Activated CD4-positive, alpha-beta T cell treated with anti-CD3 and anti-CD28 coated beads, Interleukin-2, amount 10 ng/mL, durations not matched to agents 7 days and 5 days (primary cell): ENCODE measurements around the gene DLK2. TPM values are rescaled to one million over a fixed set of nuclear protein-coding genes. Genes with fewer than 3 reads are reported as not detected.
A peak's percentile ranks its signal among the peaks of the same experiment; 100 is the strongest.
"Not testable (repeated sequence)": the region's sequence is repeated elsewhere in the genome, so short reads cannot be mapped to it uniquely, and the experiment has no call there.

Experiments used
- CTCF ChIA-PET: fragments of 350-600 bp; sonication (Branson Sonifier 250); formaldehyde crosslinking; loops from one replicate; lab custom pipeline; 2021; ENCODE audit warnings: antibody characterized with exemption; lab: Charles Lee
- POLR2A ChIA-PET: fragments of 350-600 bp; sonication (Branson Sonifier 250); formaldehyde crosslinking; loops from one replicate; lab custom pipeline; 2021; ENCODE audit warnings: antibody characterized with exemption; lab: Charles Lee
- DNase-seq: peaks from one replicate; pipeline ENCODE4 v3.0.0-alpha.2; 2020
- H3K27ac Mint-ChIP-seq: one replicate; pipeline ENCODE4 v1.8.0; 2021; ENCODE audit warnings: mild to moderate bottlenecking, moderate library complexity, mixed read lengths
- H3K27me3 Mint-ChIP-seq: one replicate; pipeline ENCODE4 v1.8.0; 2021; ENCODE audit warnings: mixed read lengths
- H3K36me3 Mint-ChIP-seq: one replicate; pipeline ENCODE4 v1.8.0; 2021; ENCODE audit warnings: low read depth, mixed read lengths
- H3K4me1 Mint-ChIP-seq: one replicate; pipeline ENCODE4 v1.8.0; 2021; ENCODE audit warnings: mixed read lengths
- H3K4me3 Mint-ChIP-seq: one replicate; pipeline ENCODE4 v1.8.0; 2021; ENCODE audit warnings: mild to moderate bottlenecking, moderate library complexity, mixed read lengths
- H3K9me3 Mint-ChIP-seq: one replicate; pipeline ENCODE4 v1.8.0; 2021; ENCODE audit warnings: mixed read lengths
- total RNA-seq, 2 experiments: library from RNA; stranded (reverse); gene quantifications; one replicate each; pipeline ENCODE4 v1.2.3, GENCODE V29; 2021

DLK2 gene
- total RNA-seq, 2 experiments from 2014 or later: not detected

DNA sequence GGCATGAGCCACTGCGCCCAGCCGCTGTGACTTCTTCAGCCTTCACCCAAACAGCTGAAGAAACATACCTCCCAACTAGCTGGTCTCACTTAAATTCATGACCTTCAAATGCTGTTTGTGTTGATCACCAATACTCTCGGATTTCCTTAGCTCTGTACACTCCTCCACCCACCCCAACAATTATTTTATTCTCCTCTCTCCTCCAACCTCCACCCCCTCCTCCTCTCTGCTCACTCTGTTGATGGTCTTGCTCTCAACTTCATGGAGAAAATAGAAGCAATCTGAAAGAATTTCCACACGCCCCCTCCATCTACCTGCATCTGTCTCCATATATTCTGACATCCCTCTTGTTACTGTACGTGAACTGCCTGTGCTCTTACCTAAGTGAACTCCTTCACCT is 6.6 kb upstream of the DLK2 start:
- H3K27me3 Mint-ChIP-seq: peaks cover 30% of the 10 kb centered on the region
- no peaks in the 10 kb centered on the region for H3K9me3 Mint-ChIP-seq
- H3K27ac Mint-ChIP-seq: no peak overlapping the region
- no peak overlapping the region for H3K4me3 Mint-ChIP-seq
- CTCF ChIA-PET: no interaction called here
- DNase-seq: no peak
- POLR2A ChIA-PET: no interaction called here
- no peaks in the 10 kb centered on the region for H3K4me1 Mint-ChIP-seq
- no peaks in the 10 kb centered on the region for H3K36me3 Mint-ChIP-seq

DNA sequence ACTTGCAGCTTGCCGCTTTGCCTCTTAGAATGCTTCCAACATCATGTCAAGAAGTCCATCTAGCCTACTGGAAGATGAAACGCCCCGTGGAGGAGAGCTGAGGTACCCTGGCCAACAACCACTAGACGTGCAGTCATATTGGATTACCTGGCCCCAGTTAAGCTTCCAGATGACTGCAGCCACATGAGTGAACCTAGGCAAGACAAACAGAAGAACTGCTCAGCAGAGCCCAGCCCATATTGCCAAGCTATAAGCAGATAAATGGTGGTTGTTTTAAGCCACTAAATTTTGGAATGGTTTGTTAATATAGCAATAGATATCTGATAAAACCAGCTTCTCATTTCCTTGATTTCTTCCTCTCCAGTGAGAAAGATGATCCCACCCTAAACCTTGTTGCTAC is 4.7 kb upstream of the DLK2 start:
- no peaks in the 10 kb centered on the region for H3K9me3 Mint-ChIP-seq
- H3K27me3 Mint-ChIP-seq: peaks cover 40% of the 10 kb centered on the region
- peaks cover 3% of the 10 kb centered on the region for H3K36me3 Mint-ChIP-seq
- no peak overlapping the region for H3K4me3 Mint-ChIP-seq
- H3K27ac Mint-ChIP-seq: no peak overlapping the region
- peaks cover 7% of the 10 kb centered on the region for H3K4me1 Mint-ChIP-seq
- ChIA-PET POLR2A (no interaction called here), CTCF (interaction anchor here (0.6 to 1.6 kb wide), 2 partner anchors 16 to 42 kb away, joined by 3 to 5 read pairs; no protein-coding TSS in a partner anchor)
- no peak for DNase-seq

GRCh38 chr6:43459535-43459934 is 4.2 kb upstream of the DLK2 start:
- Mint-ChIP-seq H3K27me3 (peaks cover 43% of the 10 kb centered on the region), H3K36me3 (peaks cover 3% of the 10 kb centered on the region), H3K4me3 (no peak overlapping the region), H3K4me1 (peaks cover 7% of the 10 kb centered on the region), H3K27ac (no peak overlapping the region), H3K9me3 (no peaks in the 10 kb centered on the region)
- no peak for DNase-seq
- ChIA-PET POLR2A (no interaction called here), CTCF (interaction anchor here (1.6 to 1.7 kb wide), 2 partner anchors 15 to 191 kb away, joined by 3 to 5 read pairs; no protein-coding TSS in a partner anchor)

- H3K9me3 Mint-ChIP-seq, H3K36me3 Mint-ChIP-seq, H3K27ac Mint-ChIP-seq, H3K4me3 Mint-ChIP-seq, POLR2A ChIA-PET, DNase-seq: not testable (repeated sequence)
- H3K27me3 Mint-ChIP-seq: peaks cover 49% of the 10 kb centered on the region
- CTCF ChIA-PET: interaction anchor here (0.6 to 1.7 kb wide), 2 partner anchors 19 to 190 kb away, joined by 3 to 4 read pairs; no protein-coding TSS in a partner anchor
- H3K4me1 Mint-ChIP-seq: peaks cover 12% of the 10 kb centered on the region
Measured at GRCh38 chr6:43458154-43458553, 2.8 kb upstream of the DLK2 start.

DNA sequence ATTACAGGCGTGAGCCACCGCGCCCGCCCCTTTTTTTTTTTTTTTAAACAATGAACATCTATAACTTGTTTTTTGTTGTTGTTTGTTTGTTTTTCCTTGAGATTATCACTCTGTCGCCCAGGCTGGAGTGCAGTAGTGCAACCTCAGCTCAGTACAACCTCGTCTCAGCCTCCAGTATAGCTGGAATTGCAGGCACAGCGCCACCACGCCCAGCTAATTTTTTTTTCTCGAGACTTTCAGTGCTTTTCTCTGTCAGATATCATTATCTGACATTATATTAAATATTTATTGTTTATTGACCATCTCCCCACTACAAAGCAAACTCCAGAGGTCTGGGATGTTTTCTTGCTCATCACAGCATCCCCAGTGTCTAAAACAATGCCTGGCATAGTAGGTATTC is 2.3 kb upstream of the DLK2 start:
- peaks cover 45% of the 10 kb centered on the region for H3K27me3 Mint-ChIP-seq
- CTCF ChIA-PET: interaction anchor here (1.3 to 1.7 kb wide), 2 partner anchors 19 to 189 kb away, joined by 3 to 4 read pairs; no protein-coding TSS in a partner anchor
- H3K36me3 Mint-ChIP-seq: peaks cover 4% of the 10 kb centered on the region

GRCh38 chr6:43454696-43455530 is 435 bp downstream of the DLK2 start:
- Mint-ChIP-seq H3K4me1 (peaks cover 12% of the 10 kb centered on the region), H3K27ac (no peak overlapping the region), H3K4me3 (peak overlapping the region; percentile 70), H3K27me3 (peaks cover 31% of the 10 kb centered on the region), H3K36me3 (peaks cover 11% of the 10 kb centered on the region), H3K9me3 (no peaks in the 10 kb centered on the region)
- CTCF ChIA-PET: interaction anchor here (1.3 to 2.4 kb wide), 3 partner anchors 8 to 52 kb away, joined by 3 to 16 read pairs (median 5); no protein-coding TSS in a partner anchor
- POLR2A ChIA-PET: no interaction called here
- DNase-seq: peak; percentile 12

More for the DNA sequence above, 2.3 kb upstream of the DLK2 start:
- no peak overlapping the region for H3K4me3 Mint-ChIP-seq
- no peak for DNase-seq
- no peaks in the 10 kb centered on the region for H3K9me3 Mint-ChIP-seq
- POLR2A ChIA-PET: interaction anchor here (0.6 kb wide), 1 partner anchor 149 kb away, joined by 7 read pairs; the partner anchor contains the start of gene CRIP3
- no peak overlapping the region for H3K27ac Mint-ChIP-seq
- peaks cover 12% of the 10 kb centered on the region for H3K4me1 Mint-ChIP-seq

DNA sequence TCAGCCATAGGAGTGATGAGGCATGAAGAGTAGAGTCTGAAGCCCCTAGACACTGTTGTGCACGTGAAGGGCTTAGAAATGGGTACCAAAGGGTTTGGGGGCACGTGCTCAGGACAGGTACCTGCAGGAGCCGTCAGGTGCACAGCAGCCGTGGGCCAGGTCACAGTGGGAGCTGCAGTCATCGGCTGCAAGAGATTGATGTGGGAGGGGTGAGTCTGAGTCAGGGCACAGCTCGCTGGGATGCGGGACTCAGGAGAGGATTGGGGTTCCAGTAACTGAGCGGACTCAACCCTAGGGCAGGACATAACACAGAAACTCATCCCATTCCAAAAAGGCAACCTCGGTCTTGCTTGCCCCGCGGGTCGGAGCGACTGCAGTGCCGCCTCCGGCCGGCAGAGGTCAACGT is 1.1 kb downstream of the DLK2 start:
- peaks cover 28% of the 10 kb centered on the region for H3K27me3 Mint-ChIP-seq
- POLR2A ChIA-PET: no interaction called here
- peaks cover 12% of the 10 kb centered on the region for H3K4me1 Mint-ChIP-seq
- H3K27ac Mint-ChIP-seq: no peak overlapping the region
- peaks cover 11% of the 10 kb centered on the region for H3K36me3 Mint-ChIP-seq
- CTCF ChIA-PET: interaction anchor here (0.5 to 1.3 kb wide), 2 partner anchors 51 to 230 kb away, joined by 3 to 5 read pairs; no protein-coding TSS in a partner anchor
- DNase-seq: peak; percentile 64
- peak overlapping the region; percentile 70 for H3K4me3 Mint-ChIP-seq
- no peaks in the 10 kb centered on the region for H3K9me3 Mint-ChIP-seq

- Mint-ChIP-seq H3K4me3 (peak overlapping the region; percentile 70), H3K27me3 (peaks cover 28% of the 10 kb centered on the region), H3K9me3 (no peaks in the 10 kb centered on the region), H3K4me1 (peaks cover 12% of the 10 kb centered on the region), H3K36me3 (peaks cover 13% of the 10 kb centered on the region), H3K27ac (no peak overlapping the region)
- CTCF ChIA-PET: interaction anchor here (0.5 to 1.3 kb wide), 2 partner anchors 52 to 229 kb away, joined by 3 to 5 read pairs; no protein-coding TSS in a partner anchor
- no peak for DNase-seq
- POLR2A ChIA-PET: no interaction called here
Measured at GRCh38 chr6:43453831-43454230, 1.5 kb downstream of the DLK2 start.

GRCh38 chr6:43452896-43453295 is 2.5 kb downstream of the DLK2 start:
- H3K36me3 Mint-ChIP-seq: peaks cover 16% of the 10 kb centered on the region
- H3K4me3 Mint-ChIP-seq: no peak overlapping the region
- H3K4me1 Mint-ChIP-seq: peaks cover 12% of the 10 kb centered on the region
- H3K27ac Mint-ChIP-seq: no peak overlapping the region
- H3K27me3 Mint-ChIP-seq: peaks cover 28% of the 10 kb centered on the region
- ChIA-PET CTCF (interaction anchor here (1.2 kb wide), 1 partner anchor 9 kb away, joined by 3 read pairs; no protein-coding TSS in a partner anchor), POLR2A (no interaction called here)
- DNase-seq: no peak
- no peaks in the 10 kb centered on the region for H3K9me3 Mint-ChIP-seq

GRCh38 chr6:43451939-43452338 is 3.4 kb downstream of the DLK2 start:
- H3K4me1 Mint-ChIP-seq: peaks cover 12% of the 10 kb centered on the region
- DNase-seq: no peak
- ChIA-PET CTCF (interaction anchor here (0.6 to 1.2 kb wide), 2 partner anchors 8 to 503 kb away, joined by 3 to 8 read pairs; no protein-coding TSS in a partner anchor), POLR2A (no interaction called here)
- H3K27ac Mint-ChIP-seq: no peak overlapping the region
- no peak overlapping the region for H3K4me3 Mint-ChIP-seq
- H3K27me3 Mint-ChIP-seq: peaks cover 25% of the 10 kb centered on the region
- H3K36me3 Mint-ChIP-seq: peaks cover 18% of the 10 kb centered on the region
- no peaks in the 10 kb centered on the region for H3K9me3 Mint-ChIP-seq

DNA sequence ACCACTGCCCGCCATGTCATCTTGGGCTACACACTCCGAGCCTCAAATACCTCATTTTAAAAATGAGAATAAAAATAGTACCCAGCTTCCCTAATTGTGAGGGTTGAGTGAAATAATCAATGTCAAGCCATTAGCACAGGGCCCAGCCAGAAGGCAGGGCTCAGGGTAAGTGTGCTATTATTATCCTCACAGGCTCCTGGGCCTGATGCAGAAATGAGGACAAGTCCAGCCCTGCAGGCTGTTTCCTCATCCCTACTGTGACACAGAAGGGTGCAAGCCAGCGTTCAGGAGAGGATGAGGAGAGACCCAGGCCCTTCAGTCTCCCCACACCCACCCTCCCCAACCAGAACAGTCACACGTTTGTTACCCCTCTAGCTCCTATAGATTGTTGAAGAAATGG is 4.0 kb downstream of the DLK2 start:
- H3K27me3 Mint-ChIP-seq: peaks cover 19% of the 10 kb centered on the region
- H3K27ac Mint-ChIP-seq: no peak overlapping the region
- H3K4me3 Mint-ChIP-seq: no peak overlapping the region
- no peak for DNase-seq
- H3K36me3 Mint-ChIP-seq: peaks cover 18% of the 10 kb centered on the region
- ChIA-PET CTCF (no interaction called here), POLR2A (no interaction called here)
- peaks cover 12% of the 10 kb centered on the region for H3K4me1 Mint-ChIP-seq
- H3K9me3 Mint-ChIP-seq: no peaks in the 10 kb centered on the region

DNA sequence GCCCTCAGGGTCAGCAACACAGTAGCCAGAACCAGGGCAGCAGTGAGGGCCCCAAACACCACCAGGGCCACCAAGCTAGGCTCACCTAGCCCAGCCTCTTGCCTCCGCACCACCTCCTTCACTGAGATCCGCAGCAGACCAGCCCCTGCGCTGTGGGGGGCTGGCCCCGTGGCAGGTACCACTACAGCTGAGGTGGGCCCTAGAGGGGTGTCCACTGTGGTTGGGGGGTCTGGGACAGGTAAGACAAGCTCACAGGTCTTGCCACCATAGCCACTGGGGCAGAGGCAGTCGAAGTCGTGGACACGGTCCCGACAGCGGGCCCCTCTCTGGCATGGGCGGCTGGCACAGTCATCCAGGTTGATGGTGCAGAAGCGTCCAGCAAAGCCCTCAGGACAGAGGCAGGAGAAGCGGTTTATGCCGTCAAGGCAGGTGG is 4.6 kb downstream of the DLK2 start:
- POLR2A ChIA-PET: no interaction called here
- no peak overlapping the region for H3K4me3 Mint-ChIP-seq
- H3K36me3 Mint-ChIP-seq: peaks cover 17% of the 10 kb centered on the region
- H3K4me1 Mint-ChIP-seq: peaks cover 7% of the 10 kb centered on the region
- no peak overlapping the region for H3K27ac Mint-ChIP-seq
- no peak for DNase-seq
- CTCF ChIA-PET: no interaction called here
- peaks cover 12% of the 10 kb centered on the region for H3K27me3 Mint-ChIP-seq
- no peaks in the 10 kb centered on the region for H3K9me3 Mint-ChIP-seq

- Mint-ChIP-seq H3K27me3 (peaks cover 2% of the 10 kb centered on the region), H3K9me3 (no peaks in the 10 kb centered on the region), H3K27ac (peak overlapping the region; percentile 15), H3K36me3 (peaks cover 20% of the 10 kb centered on the region), H3K4me3 (no peak overlapping the region), H3K4me1 (no peaks in the 10 kb centered on the region)
- DNase-seq: no peak
- POLR2A ChIA-PET: no interaction called here
- CTCF ChIA-PET: interaction anchor here (0.5 to 1.4 kb wide), 4 partner anchors 13 to 140 kb away, joined by 3 to 4 read pairs (median 3); no protein-coding TSS in a partner anchor
Measured at GRCh38 chr6:43448916-43449315, 6.4 kb downstream of the DLK2 start.
